A549 (cell line): ENCODE measurements around the gene ESYT3.

Source experiments
- CBX8 ChIP-seq: fragments of 200-600 bp; sonication (generic); IDR thresholded peaks from 2 replicates; pipeline ENCODE4 v1.6.1; 2016
- HOXB5 ChIP-seq: fragments of 250-450 bp; sonication (Bioruptor Pico); IDR thresholded peaks from 2 replicates; pipeline ENCODE4 v1.5.0; 2020; ENCODE audit warnings: mild to moderate bottlenecking, moderate library complexity
- JUN ChIP-seq, 2 experiments: fragments of >200 bp; sonication (Bioruptor Twin); formaldehyde crosslinking; IDR thresholded peaks; 2 replicates in 1 of 2; 3 replicates in 1 of 2; pipeline ENCODE4 v1.6.1; 2016 to 2017
- JUNB ChIP-seq: fragments of >200 bp; sonication (Bioruptor Twin); formaldehyde crosslinking; IDR thresholded peaks from 2 replicates; pipeline ENCODE4 v1.6.1; 2016
- KDM1A ChIP-seq: fragments of 200-600 bp; sonication (generic); IDR thresholded peaks from 2 replicates; pipeline ENCODE4 v1.6.1; 2016; ENCODE audit warnings: low read depth, mild to moderate bottlenecking
- MYC ChIP-seq: IDR thresholded peaks from 2 replicates; pipeline ENCODE4 v1.6.1; 2012; ENCODE audit warnings: mild to moderate bottlenecking, inconsistent platforms, low read length, improper control_type of control experiment, borderline replicate concordance
- PHF8 ChIP-seq: fragments of 200-600 bp; sonication (generic); IDR thresholded peaks from 2 replicates; pipeline ENCODE4 v1.6.1; 2016; ENCODE audit warnings: low read depth, mild to moderate bottlenecking, antibody characterized with exemption, moderate library complexity, borderline replicate concordance
- POLR2A ChIP-seq: IDR thresholded peaks from 2 replicates; pipeline ENCODE4 v1.6.1; 2012; ENCODE audit warnings: mild to moderate bottlenecking, low read length
- USF2 ChIP-seq: fragments of 450-650 bp; IDR thresholded peaks from 2 replicates; pipeline ENCODE4 v1.6.1; 2014; ENCODE audit warnings: antibody characterized with exemption
- ZFP36 ChIP-seq: fragments of 450-650 bp; IDR thresholded peaks from 2 replicates; pipeline ENCODE4 v1.6.1; 2014; ENCODE audit warnings: borderline replicate concordance; ENCODE audit not compliant: partially characterized antibody
- ZSCAN20 ChIP-seq: fragments of 250-450 bp; sonication (Bioruptor Pico); IDR thresholded peaks from 2 replicates; pipeline ENCODE4 v1.8.0; 2022; ENCODE audit warnings: mild to moderate bottlenecking, moderate library complexity
- TF ChIP-seq, protein P1 (sequence below): fragments of >200 bp; sonication (Bioruptor Twin); formaldehyde crosslinking; IDR thresholded peaks from 3 replicates; pipeline ENCODE4 v1.5.1; 2016
- TF ChIP-seq, protein P2 (sequence below): IDR thresholded peaks from 2 replicates; pipeline ENCODE4 v1.6.1; 2012

- TF ChIP-seq, protein P1, sequence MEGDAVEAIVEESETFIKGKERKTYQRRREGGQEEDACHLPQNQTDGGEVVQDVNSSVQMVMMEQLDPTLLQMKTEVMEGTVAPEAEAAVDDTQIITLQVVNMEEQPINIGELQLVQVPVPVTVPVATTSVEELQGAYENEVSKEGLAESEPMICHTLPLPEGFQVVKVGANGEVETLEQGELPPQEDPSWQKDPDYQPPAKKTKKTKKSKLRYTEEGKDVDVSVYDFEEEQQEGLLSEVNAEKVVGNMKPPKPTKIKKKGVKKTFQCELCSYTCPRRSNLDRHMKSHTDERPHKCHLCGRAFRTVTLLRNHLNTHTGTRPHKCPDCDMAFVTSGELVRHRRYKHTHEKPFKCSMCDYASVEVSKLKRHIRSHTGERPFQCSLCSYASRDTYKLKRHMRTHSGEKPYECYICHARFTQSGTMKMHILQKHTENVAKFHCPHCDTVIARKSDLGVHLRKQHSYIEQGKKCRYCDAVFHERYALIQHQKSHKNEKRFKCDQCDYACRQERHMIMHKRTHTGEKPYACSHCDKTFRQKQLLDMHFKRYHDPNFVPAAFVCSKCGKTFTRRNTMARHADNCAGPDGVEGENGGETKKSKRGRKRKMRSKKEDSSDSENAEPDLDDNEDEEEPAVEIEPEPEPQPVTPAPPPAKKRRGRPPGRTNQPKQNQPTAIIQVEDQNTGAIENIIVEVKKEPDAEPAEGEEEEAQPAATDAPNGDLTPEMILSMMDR = no peak
- TF ChIP-seq, protein P2, sequence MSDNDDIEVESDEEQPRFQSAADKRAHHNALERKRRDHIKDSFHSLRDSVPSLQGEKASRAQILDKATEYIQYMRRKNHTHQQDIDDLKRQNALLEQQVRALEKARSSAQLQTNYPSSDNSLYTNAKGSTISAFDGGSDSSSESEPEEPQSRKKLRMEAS = no peak
- TF ChIP-seq MYC (no peak), JUNB (no peak), CBX8 (no peak), JUN (IDR thresholded peaks at IDR 0.05) (no peak), KDM1A (no peak), POLR2A (no peak), ZSCAN20 (CRISPR knock-in tag) (no peak), ZFP36 (no peak), PHF8 (no peak), USF2 (no peak), HOXB5 (CRISPR knock-in tag) (no peak)
Observed at GRCh38 chr3:138456961-138457862, 22.8 kb downstream of the ESYT3 start.
